Fibroblast of pulmonary artery (primary cell): ENCODE measurements around the gene HTR6.
A peak's percentile ranks its signal among the peaks of the same experiment; 100 is the strongest.

ENCODE experiments used
- DNase-seq: peaks from one replicate; pipeline ENCODE4 v3.0.0-alpha.2; 2010; ENCODE audit warnings: low read depth
- H3K4me3 ChIP-seq: replicated peaks from 2 replicates; pipeline ENCODE4 v1.5.1; 2011; ENCODE audit warnings: low read depth, mild to moderate bottlenecking, control low read depth, low read length, moderate library complexity
- CTCF ChIP-seq: IDR thresholded peaks from 2 replicates; pipeline ENCODE4 v1.5.1; 2011; ENCODE audit warnings: mild to moderate bottlenecking, control low read depth, low read length, inconsistent platforms; ENCODE audit errors: missing control alignments

HTR6 gene

GRCh38 chr1:19708567-19709110 lies 44.0 kb downstream of the HTR6 start:
- TF ChIP-seq CTCF = no peak
- no peak overlapping the region for H3K4me3 ChIP-seq
- no peak for DNase-seq

GRCh38 chr1:19709260-19709793 lies 44.7 kb downstream of the HTR6 start:
- DNase-seq = no peak
- no peak for TF ChIP-seq CTCF
- H3K4me3 ChIP-seq = no peak overlapping the region

- H3K4me3 ChIP-seq = no peak overlapping the region
- no peak for TF ChIP-seq CTCF
- DNase-seq = peak; percentile 42
Observed at GRCh38 chr1:19710825-19711611, 46.3 kb downstream of the HTR6 start.

- TF ChIP-seq CTCF = no peak
- DNase-seq = peak; percentile 13
- no peak overlapping the region for H3K4me3 ChIP-seq
Observed at GRCh38 chr1:19712928-19713327, 48.3 kb downstream of the HTR6 start.

- peak; percentile 97 for TF ChIP-seq CTCF
- no peak overlapping the region for H3K4me3 ChIP-seq
- DNase-seq = peak; percentile 97
Observed at GRCh38 chr1:19715334-19716203, 50.9 kb downstream of the HTR6 start.

- no peak for DNase-seq
- TF ChIP-seq CTCF = no peak
- no peak overlapping the region for H3K4me3 ChIP-seq
Observed at GRCh38 chr1:19717467-19717866, 52.8 kb downstream of the HTR6 start.
